Upper lobe of left lung (tissue), 4 donors: ENCODE results near the gene PRKG1.

ENCODE experiments used
- CTCF ChIP-seq, 6 experiments: fragments of 450-650 bp in 4 of 6; fragments of 200-600 bp in 2 of 6; sonication (generic) in 2 of 6; IDR thresholded peaks; one replicate each; pipeline ENCODE4 v1.5.1; 2016 to 2019; ENCODE audit warnings: antibody characterized with exemption in 6 of 6
- POLR2AphosphoS5 ChIP-seq, 2 donors: sonication (generic); formaldehyde crosslinking; IDR thresholded peaks; one replicate each; pipeline ENCODE4 v1.5.1; 2017; ENCODE audit warnings: antibody characterized with exemption in 2 of 2

GRCh38 chr10:51400392-51401096 is 326.3 kb downstream of the PRKG1 start:
- TF ChIP-seq CTCF (IDR thresholded peaks at IDR 0.05) (no peak), POLR2AphosphoS5 (IDR thresholded peaks at IDR 0.05) (no peak)
